B cell (primary cell): ENCODE data around the gene MBTPS2. TPM values are rescaled to one million over a fixed set of nuclear protein-coding genes. Genes with fewer than 3 reads are reported as not detected.

ENCODE experiments used
- ATAC-seq: fragments of 200-7000 bp; cut with Tn5 transposase; one replicate; pipeline ENCODE4 v1.10.0; 2021; ENCODE audit warnings: low read depth, mild to moderate bottlenecking, moderate number of reproducible peaks, moderate library complexity
- CTCF ChIA-PET: fragments of 350-600 bp; sonication (Branson Sonifier 250); formaldehyde crosslinking; loops from one replicate; lab custom pipeline; 2021; ENCODE audit warnings: antibody characterized with exemption, inconsistent platforms; lab: Charles Lee
- POLR2A ChIA-PET: fragments of 350-600 bp; sonication (Branson Sonifier 250); formaldehyde crosslinking; loops from one replicate; lab custom pipeline; 2021; ENCODE audit warnings: antibody characterized with exemption; lab: Charles Lee
- DNase-seq: peaks from one replicate; pipeline ENCODE4 v3.0.0; 2013
- H2AFZ ChIP-seq: 2 replicates; pipeline ENCODE4 v1.6.1; 2012; ENCODE audit warnings: mild to moderate bottlenecking, low read depth, low read length; ENCODE audit not compliant: insufficient read depth, poor library complexity, severe bottlenecking
- H3K27ac ChIP-seq, 2 donors: 1 replicate in 1 of 2; 2 replicates in 1 of 2; pipeline ENCODE4 v1.5.1; 2012 to 2013; ENCODE audit warnings: low read length in 2 of 2, mild to moderate bottlenecking in 2 of 2, moderate library complexity in 1 of 2
- H3K27me3 ChIP-seq, 4 experiments: fragments of 200-600 bp in 1 of 4; sonication (generic) in 1 of 4; replicated peaks in 1 of 4; 1 replicate in 2 of 4; 2 replicates in 2 of 4; pipeline versions ENCODE4 v1.6.1 to v1.7.0; 2013 to 2016; ENCODE audit warnings: low read length in 3 of 4, mild to moderate bottlenecking in 2 of 4, mixed read lengths in 1 of 4, moderate library complexity in 1 of 4; ENCODE audit not compliant: insufficient read depth in 4 of 4, control insufficient read depth in 3 of 4; ENCODE audit errors: control extremely low read depth in 1 of 4
- H3K36me3 ChIP-seq, 2 experiments: replicated peaks in 1 of 2; 1 replicate in 1 of 2; 2 replicates in 1 of 2; pipeline versions ENCODE4 v1.6.1 to v1.7.1; 2013; ENCODE audit warnings: low read length in 1 of 2; ENCODE audit not compliant: insufficient read depth in 2 of 2, control insufficient read depth in 1 of 2; ENCODE audit errors: control extremely low read depth in 1 of 2, extremely low read depth in 1 of 2
- H3K4me1 ChIP-seq, 2 donors: fragments of 200-600 bp in 1 of 2; sonication (generic) in 1 of 2; 1 replicate in 1 of 2; 2 replicates in 1 of 2; pipeline versions ENCODE4 v1.5.1 to v1.6.1; 2013 to 2017; ENCODE audit warnings: low read length in 2 of 2; ENCODE audit not compliant: control insufficient read depth in 2 of 2, insufficient read depth in 2 of 2
- H3K4me2 ChIP-seq: replicated peaks from 2 replicates; pipeline ENCODE3; 2012; ENCODE audit warnings: mild to moderate bottlenecking, low read depth, low read length; ENCODE audit not compliant: poor library complexity, severe bottlenecking
- H3K4me3 ChIP-seq, 5 experiments: fragments of 200-600 bp in 1 of 5; sonication (generic) in 1 of 5; 1 replicate in 3 of 5; 2 replicates in 2 of 5; pipeline versions ENCODE4 v1.5.1 to v1.7.0; 2011 to 2016; ENCODE audit warnings: low read length in 4 of 5, mild to moderate bottlenecking in 4 of 5, low read depth in 2 of 5, control low read depth in 1 of 5, moderate library complexity in 1 of 5; ENCODE audit not compliant: insufficient read depth in 1 of 5; ENCODE audit errors: control extremely low read depth in 1 of 5, extremely low read depth in 1 of 5
- H3K79me2 ChIP-seq: fragments of 200-600 bp; sonication (generic); one replicate; pipeline ENCODE4 v1.6.0; 2016; ENCODE audit warnings: low read length; ENCODE audit not compliant: control insufficient read depth, insufficient read depth
- H3K9ac ChIP-seq: fragments of 200-600 bp; sonication (generic); 2 replicates; pipeline ENCODE4 v1.6.1; 2017; ENCODE audit warnings: mild to moderate bottlenecking, low read length, moderate library complexity
- H3K9me3 ChIP-seq, 3 donors: one replicate each; pipeline versions ENCODE4 v1.6.1 to v1.7.1; 2013; ENCODE audit warnings: low read length in 2 of 3; ENCODE audit not compliant: control insufficient read depth in 2 of 3, insufficient read depth in 1 of 3; ENCODE audit errors: control extremely low read depth in 1 of 3
- H4K20me1 ChIP-seq: 2 replicates; pipeline ENCODE4 v1.6.0; 2012; ENCODE audit warnings: mild to moderate bottlenecking, low read length; ENCODE audit not compliant: insufficient read depth, control insufficient read depth, poor library complexity, severe bottlenecking
- H3K27ac Mint-ChIP-seq: one replicate; pipeline ENCODE4 v1.8.0; 2021; ENCODE audit warnings: mixed read lengths
- H3K27me3 Mint-ChIP-seq: one replicate; pipeline ENCODE4 v1.8.0; 2021; ENCODE audit warnings: mixed read lengths
- H3K4me1 Mint-ChIP-seq: one replicate; pipeline ENCODE4 v1.8.0; 2021; ENCODE audit warnings: mixed read lengths
- H3K4me3 Mint-ChIP-seq: one replicate; pipeline ENCODE4 v1.8.0; 2021; ENCODE audit warnings: mixed read lengths
- H3K9me3 Mint-ChIP-seq: one replicate; pipeline ENCODE4 v1.8.0; 2022; ENCODE audit warnings: mixed read lengths; ENCODE audit not compliant: insufficient read depth
- EZH2 ChIP-seq: IDR thresholded peaks from 2 replicates; pipeline ENCODE4 v1.6.1; 2012; ENCODE audit warnings: borderline replicate concordance, low read depth, mild to moderate bottlenecking, moderate library complexity, low read length; ENCODE audit not compliant: insufficient read depth, poor library complexity, severe bottlenecking
- WGBS: methylation state at CpG from one replicate; pipeline ENCODE4 v1.1.5; 2013; ENCODE audit warnings: missing lambda C conversion rate; ENCODE audit not compliant: insufficient coverage; 5-methylcytosine and 5-hydroxymethylcytosine counted together
- intact Hi-C: fragments of 100-400 bp; cut with micrococcal nuclease; formaldehyde crosslinking; loops from one replicate; pipeline ENCODE4 v1.10.0; 2022
- polyA plus RNA-seq: library from polyadenylated mRNA; depleted of rRNA; stranded (reverse); fragments of >200 nt; gene quantifications from 2 replicates; pipeline ENCODE4 v1.2.3, GENCODE V29; 2012
- total RNA-seq, 2 donors: library from RNA; stranded (reverse); fragments of 120-200 nt in 1 of 2; gene quantifications; 1 replicate in 1 of 2; 2 replicates in 1 of 2; pipeline versions ENCODE4 v1.2.3 to v1.2.4, GENCODE V29; 2013 to 2022
- TF ChIP-seq, protein P1 (sequence below): fragments of 200-600 bp; IDR thresholded peaks from one replicate; pipeline ENCODE4 v1.8.0; 2022; ENCODE audit warnings: antibody characterized with exemption, mild to moderate bottlenecking

MBTPS2 gene
- total and polyA plus RNA-seq, 2 donors (not counting 1 experiment from before 2014, with no cell fraction given), result 1.8 to 8.2 TPM

DNA sequence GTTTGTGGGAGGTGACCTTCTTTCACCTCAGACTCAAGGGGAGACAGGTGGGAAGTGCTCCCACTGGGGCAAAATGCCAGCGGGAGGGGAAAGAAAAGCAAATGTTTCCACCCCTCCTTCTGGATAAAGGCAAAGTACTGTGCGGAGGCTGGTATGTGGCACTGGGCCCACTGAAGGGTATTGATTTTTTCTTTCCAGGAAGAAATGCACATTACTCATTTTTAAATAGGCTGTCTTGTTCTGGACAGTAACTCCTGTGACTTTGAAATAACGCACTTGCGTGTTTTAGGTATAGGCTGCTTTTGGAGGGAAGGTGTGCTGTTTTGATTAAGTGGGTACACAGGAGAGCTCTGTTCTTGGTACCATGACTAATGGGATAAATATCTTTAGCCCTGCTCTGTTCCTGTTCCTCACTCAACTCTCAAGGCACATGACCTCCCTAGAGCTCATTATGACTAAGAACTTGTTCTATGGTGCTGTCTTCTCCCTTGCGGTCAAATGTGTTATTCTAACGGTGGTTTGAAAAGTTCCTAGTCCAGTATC is 40.7 kb upstream of the MBTPS2 start:
- DNase-seq (no peak), ATAC-seq (no peak)
- Histone ChIP-seq H3K4me3 (no peak overlapping the region), H4K20me1 (no peaks in the 10 kb centered on the region), H3K9me3 (no peaks in the 10 kb centered on the region), H3K79me2 (no peaks in the 10 kb centered on the region), H2AFZ (no peak overlapping the region), H3K36me3 (no peaks in the 10 kb centered on the region), H3K4me2 (no peak overlapping the region), H3K9ac (no peak overlapping the region), H3K27ac (no peak overlapping the region), H3K4me1 (no peaks in the 10 kb centered on the region), H3K27me3 (no peaks in the 10 kb centered on the region)
- no peaks in the 10 kb centered on the region for H3K4me1 Mint-ChIP-seq
- TF ChIP-seq, protein P1, sequence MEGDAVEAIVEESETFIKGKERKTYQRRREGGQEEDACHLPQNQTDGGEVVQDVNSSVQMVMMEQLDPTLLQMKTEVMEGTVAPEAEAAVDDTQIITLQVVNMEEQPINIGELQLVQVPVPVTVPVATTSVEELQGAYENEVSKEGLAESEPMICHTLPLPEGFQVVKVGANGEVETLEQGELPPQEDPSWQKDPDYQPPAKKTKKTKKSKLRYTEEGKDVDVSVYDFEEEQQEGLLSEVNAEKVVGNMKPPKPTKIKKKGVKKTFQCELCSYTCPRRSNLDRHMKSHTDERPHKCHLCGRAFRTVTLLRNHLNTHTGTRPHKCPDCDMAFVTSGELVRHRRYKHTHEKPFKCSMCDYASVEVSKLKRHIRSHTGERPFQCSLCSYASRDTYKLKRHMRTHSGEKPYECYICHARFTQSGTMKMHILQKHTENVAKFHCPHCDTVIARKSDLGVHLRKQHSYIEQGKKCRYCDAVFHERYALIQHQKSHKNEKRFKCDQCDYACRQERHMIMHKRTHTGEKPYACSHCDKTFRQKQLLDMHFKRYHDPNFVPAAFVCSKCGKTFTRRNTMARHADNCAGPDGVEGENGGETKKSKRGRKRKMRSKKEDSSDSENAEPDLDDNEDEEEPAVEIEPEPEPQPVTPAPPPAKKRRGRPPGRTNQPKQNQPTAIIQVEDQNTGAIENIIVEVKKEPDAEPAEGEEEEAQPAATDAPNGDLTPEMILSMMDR, result no peak
- TF ChIP-seq EZH2, result no peak
- H3K27ac Mint-ChIP-seq, result no peak overlapping the region
- ChIA-PET CTCF (no interaction called here), POLR2A (no interaction called here)
- intact Hi-C loops, result no loop called here
- H3K27me3 Mint-ChIP-seq, result no peaks in the 10 kb centered on the region
- WGBS, result no CpG with 5 or more reads among the region's 6 CpGs
- no peaks in the 10 kb centered on the region for H3K9me3 Mint-ChIP-seq
- no peak overlapping the region for H3K4me3 Mint-ChIP-seq

DNA sequence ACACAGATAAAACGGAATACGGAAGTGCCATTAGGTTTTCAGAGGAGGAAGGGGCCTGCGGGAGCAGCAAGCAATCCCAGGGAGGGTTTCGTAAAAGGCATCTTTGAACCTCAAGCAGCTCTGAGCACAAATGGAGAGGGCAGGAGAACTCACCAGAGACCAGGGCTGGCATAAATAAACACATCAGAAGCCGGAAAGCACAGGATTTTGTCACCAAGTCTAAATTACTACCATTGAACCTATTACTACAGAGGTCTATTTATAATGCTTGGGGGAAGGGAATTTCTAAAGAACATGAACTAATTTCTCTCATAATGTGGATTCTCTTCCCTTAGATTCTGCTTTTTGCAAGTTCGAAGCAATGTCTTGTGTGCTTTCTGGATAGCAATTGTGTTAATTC is 39.6 kb upstream of the MBTPS2 start:
- ChIA-PET CTCF (no interaction called here), POLR2A (no interaction called here)
- Mint-ChIP-seq H3K27me3 (no peaks in the 10 kb centered on the region), H3K27ac (no peak overlapping the region), H3K9me3 (no peaks in the 10 kb centered on the region), H3K4me1 (no peaks in the 10 kb centered on the region), H3K4me3 (no peak overlapping the region)
- intact Hi-C loops, result no loop called here
- no peaks in the 10 kb centered on the region for H3K36me3 ChIP-seq
- no peak overlapping the region for H3K4me2 ChIP-seq
- H4K20me1 ChIP-seq, result no peaks in the 10 kb centered on the region
- H3K27me3 ChIP-seq, result no peaks in the 10 kb centered on the region
- H3K27ac ChIP-seq, result no peak overlapping the region
- H3K9ac ChIP-seq, result no peak overlapping the region
- no peaks in the 10 kb centered on the region for H3K79me2 ChIP-seq
- H3K4me3 ChIP-seq, result no peak overlapping the region
- no peak overlapping the region for H2AFZ ChIP-seq
- 82% methylated on average over 3 of the region's 6 CpGs for WGBS
- no peaks in the 10 kb centered on the region for H3K4me1 ChIP-seq
- no peaks in the 10 kb centered on the region for H3K9me3 ChIP-seq
- TF ChIP-seq, protein P1, result no peak
- no peak for TF ChIP-seq EZH2
- no peak for ATAC-seq
- DNase-seq, result no peak
